Esophagus muscularis mucosa (tissue), 4 donors: Measurements from ENCODE around the gene ANTXR1. TPM values are rescaled to one million over a fixed set of nuclear protein-coding genes. Genes with fewer than 3 reads are reported as not detected.
A peak's percentile ranks its signal among the peaks of the same experiment; 100 is the strongest.

ENCODE experiments used
- DNase-seq: peaks from one replicate; pipeline ENCODE4 v3.0.0-alpha.2; 2017; ENCODE audit errors: extremely low spot score
- H3K27ac ChIP-seq, 4 donors: fragments of 200-600 bp; sonication (generic); replicated peaks in 1 of 4; 1 replicate in 3 of 4; 2 replicates in 1 of 4; pipeline ENCODE4 v1.5.1; 2016 to 2019; ENCODE audit warnings: mild to moderate bottlenecking in 1 of 4
- H3K27me3 ChIP-seq, 4 donors: fragments of 200-600 bp; sonication (generic); one replicate each; pipeline versions ENCODE4 v1.5.1 to v1.6.0; 2016 to 2019
- H3K36me3 ChIP-seq, 4 donors: fragments of 200-600 bp; sonication (generic); one replicate each; pipeline ENCODE4 v1.5.1; 2016 to 2019
- H3K4me1 ChIP-seq, 4 donors: fragments of 200-600 bp; sonication (generic); one replicate each; pipeline ENCODE4 v1.5.1; 2016 to 2019
- H3K4me3 ChIP-seq, 4 donors: fragments of 200-600 bp; sonication (generic); 1 replicate in 2 of 4; 2 replicates in 2 of 4; pipeline ENCODE4 v1.5.1; 2016 to 2019; ENCODE audit warnings: mild to moderate bottlenecking in 4 of 4, moderate library complexity in 1 of 4
- H3K9me3 ChIP-seq, 4 donors: fragments of 200-600 bp; sonication (generic); 1 replicate in 3 of 4; 2 replicates in 1 of 4; pipeline ENCODE4 v1.5.1; 2016 to 2019
- CTCF ChIP-seq, 3 experiments: fragments of 200-600 bp in 2 of 3; fragments of 450-650 bp in 1 of 3; sonication (generic) in 2 of 3; IDR thresholded peaks; one replicate each; pipeline ENCODE4 v1.5.1; 2017 to 2019; ENCODE audit warnings: antibody characterized with exemption in 3 of 3, mild to moderate bottlenecking in 2 of 3, moderate library complexity in 1 of 3
- EP300 ChIP-seq: sonication (generic); formaldehyde crosslinking; IDR thresholded peaks from one replicate; pipeline ENCODE4 v1.6.1; 2017; ENCODE audit warnings: antibody characterized with exemption
- POLR2A ChIP-seq: fragments of 450-650 bp; IDR thresholded peaks from one replicate; pipeline ENCODE4 v1.6.1; 2017; ENCODE audit warnings: antibody characterized with exemption, moderate library complexity, mild to moderate bottlenecking, low read depth
- POLR2AphosphoS5 ChIP-seq, 2 donors: sonication (generic); formaldehyde crosslinking; IDR thresholded peaks; one replicate each; pipeline ENCODE4 v1.6.1; 2017; ENCODE audit warnings: antibody characterized with exemption in 2 of 2
- WGBS: methylation state at CpG from one replicate; pipeline ENCODE4 v1.1.5; 2018; 5-methylcytosine and 5-hydroxymethylcytosine counted together
- intact Hi-C: fragments of 100-400 bp; cut with DNase I; formaldehyde crosslinking; loops from one replicate; pipeline ENCODE4 v1.15.1; 2023
- total RNA-seq, 4 donors: library from RNA; depleted of rRNA; stranded (reverse); fragments of >200 nt; gene quantifications; one replicate each; pipeline versions ENCODE4 v1.1.0 to v1.2.1, GENCODE V29; 2016

Gene ANTXR1
- 100 to 1,000 TPM in 1 of 4 donors, 10 to 100 TPM in 3; 74.6 to 115 (median 92.1) TPM for total RNA-seq

- intact Hi-C loops = loop anchor here (5.0 kb wide), 2 partner anchors 71 to 424 kb away; partner anchors contain the start of gene NFU1
- DNase-seq = no peak
- H3K4me1 ChIP-seq = peaks cover 25 to 57% (median 54%) of the 10 kb centered on the region in 4 donors
Measured at GRCh38 chr2:69013142-69013839, at the start of gene ANTXR1. Gene ANTXR1 (plus strand): TSS chr2:69013179. CDS start chr2:69013500, 321 bp downstream.

GRCh38 chr2:68964282-68964681 is 48.7 kb upstream of the ANTXR1 start:
- Histone ChIP-seq H3K4me1 (no peaks in the 10 kb centered on the region), H3K27ac (no peak overlapping the region), H3K9me3 (no peaks in the 10 kb centered on the region), H3K4me3 (no peak overlapping the region), H3K36me3 (no peaks in the 10 kb centered on the region), H3K27me3 (no peaks in the 10 kb centered on the region)
- DNase-seq = no peak
- intact Hi-C loops = no loop called here
- TF ChIP-seq CTCF (IDR thresholded peaks at IDR 0.05) (no peak), EP300 (no peak), POLR2A (no peak), POLR2AphosphoS5 (IDR thresholded peaks at IDR 0.05) (no peak)

More at GRCh38 chr2:69013142-69013839, at the start of gene ANTXR1:
- no peaks in the 10 kb centered on the region for H3K27me3 ChIP-seq
- no peaks in the 10 kb centered on the region for H3K36me3 ChIP-seq
- H3K9me3 ChIP-seq = no peaks in the 10 kb centered on the region
- H3K4me3 ChIP-seq = peak within 1 kb of the TSS; percentile 80 to 94 (median 90)
- WGBS = under 1% methylated on average over 37 of the region's 63 CpGs
- H3K27ac ChIP-seq = peak within 1 kb of the TSS; percentile 91 to 93 (median 92)
- peak in 2 of 3 experiments; percentile 3 to 22 for TF ChIP-seq CTCF (IDR thresholded peaks at IDR 0.05)
- TF ChIP-seq POLR2A = no peak
- TF ChIP-seq POLR2AphosphoS5 (IDR thresholded peaks at IDR 0.05) = peak; percentile 18 to 71

DNA sequence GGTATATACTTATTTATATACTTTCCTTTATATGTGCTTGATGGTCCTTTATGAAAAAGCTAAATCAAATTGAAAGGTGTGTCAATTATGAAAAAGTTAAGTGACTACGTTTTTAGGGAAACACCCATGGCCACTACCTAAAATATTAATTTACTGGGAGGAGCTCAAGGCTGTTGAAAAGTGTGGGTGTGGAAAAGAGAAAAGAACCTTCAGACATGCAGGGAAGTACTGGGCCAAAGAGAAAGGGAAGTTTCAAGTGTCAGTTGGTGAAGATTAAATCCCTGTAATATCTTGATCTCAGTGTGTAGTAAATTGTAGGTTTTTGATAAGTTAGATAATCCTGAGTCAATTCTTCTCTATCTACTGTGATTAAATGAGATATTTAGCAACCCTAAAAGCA is 44.8 kb upstream of the ANTXR1 start:
- TF ChIP-seq CTCF (IDR thresholded peaks at IDR 0.05) = no peak
- no peak for TF ChIP-seq POLR2AphosphoS5 (IDR thresholded peaks at IDR 0.05)
- TF ChIP-seq POLR2A = no peak
- TF ChIP-seq EP300 = no peak
- H3K4me1 ChIP-seq = no peaks in the 10 kb centered on the region
- H3K36me3 ChIP-seq = no peaks in the 10 kb centered on the region
- no peaks in the 10 kb centered on the region for H3K9me3 ChIP-seq
- DNase-seq = no peak
- WGBS = 71% methylated on average over 1 of the region's 1 CpG
- intact Hi-C loops = no loop called here
- no peak overlapping the region for H3K4me3 ChIP-seq
- peaks cover 0 to 3% (median 0%) of the 10 kb centered on the region in 4 donors for H3K27me3 ChIP-seq
- no peak overlapping the region for H3K27ac ChIP-seq

DNA sequence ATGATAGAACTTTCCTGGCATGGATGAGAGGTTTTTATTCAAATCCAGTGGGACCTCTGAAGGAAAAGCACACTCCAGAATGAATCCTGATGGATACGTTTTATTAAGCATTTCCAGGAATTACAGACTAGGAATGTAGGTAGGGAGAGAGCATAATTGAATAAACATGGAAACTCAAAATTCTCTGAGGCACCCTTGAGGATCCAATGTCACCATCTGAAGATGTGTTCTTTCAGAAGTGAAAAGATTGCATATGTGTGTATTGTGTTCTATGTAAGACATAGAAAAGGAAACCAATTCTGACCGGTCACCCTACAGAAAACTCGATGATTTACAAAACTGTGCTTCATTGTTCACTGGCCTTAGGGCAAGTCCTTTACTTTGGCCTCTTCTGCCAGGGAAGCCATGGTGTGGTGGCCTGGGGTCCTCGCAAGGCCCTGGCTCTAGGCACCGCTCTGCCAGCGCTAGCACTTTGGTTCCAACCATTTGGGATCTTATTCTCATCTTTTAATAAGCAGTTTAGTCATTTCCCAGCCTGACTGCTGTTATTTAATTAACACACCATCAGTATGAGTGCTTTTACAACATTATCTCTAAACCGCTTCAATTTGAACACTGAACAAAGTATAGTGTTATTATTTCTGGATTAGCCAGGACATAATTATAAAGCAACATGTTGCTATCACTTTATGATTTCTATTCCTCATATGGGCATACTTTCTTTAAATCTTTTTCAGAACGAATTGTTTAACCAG is 43.1 kb upstream of the ANTXR1 start:
- 93% methylated on average over 8 of the region's 8 CpGs for WGBS
- intact Hi-C loops = no loop called here
- Histone ChIP-seq H3K4me3 (no peak overlapping the region), H3K27ac (no peak overlapping the region), H3K36me3 (no peaks in the 10 kb centered on the region), H3K9me3 (no peaks in the 10 kb centered on the region), H3K4me1 (no peaks in the 10 kb centered on the region), H3K27me3 (peaks cover 0 to 3% (median 0%) of the 10 kb centered on the region in 4 donors)
- no peak for DNase-seq
- TF ChIP-seq POLR2A = no peak
- no peak for TF ChIP-seq EP300
- TF ChIP-seq POLR2AphosphoS5 (IDR thresholded peaks at IDR 0.05) = no peak
- TF ChIP-seq CTCF (IDR thresholded peaks at IDR 0.05) = no peak
